Liver (tissue), 3 donors: Measurements from ENCODE around the gene PKHD1.

Experiments
- ATF3 ChIP-seq: IDR thresholded peaks from 2 replicates; pipeline ENCODE4 v1.6.1; 2016; ENCODE audit warnings: antibody characterized with exemption
- CTCF ChIP-seq: fragments of 150-350 bp; IDR thresholded peaks from 2 replicates; pipeline ENCODE4 v1.5.1; 2017; ENCODE audit warnings: improper control_type of control experiment, low read depth, low read length; ENCODE audit not compliant: missing input control
- EGR1 ChIP-seq, 2 donors: IDR thresholded peaks; 2 replicates each; pipeline ENCODE4 v1.6.1; 2016 to 2018; ENCODE audit warnings: antibody characterized with exemption in 2 of 2, low read depth in 2 of 2
- FOXA2 ChIP-seq: IDR thresholded peaks from 2 replicates; pipeline ENCODE4 v1.6.1; 2016; ENCODE audit warnings: antibody characterized with exemption
- GABPA ChIP-seq, 2 donors: IDR thresholded peaks in 1 of 2; conservative IDR thresholded peaks in 1 of 2; 2 replicates each; pipeline ENCODE4 v1.6.1; 2016; ENCODE audit warnings: antibody characterized with exemption in 2 of 2, mild to moderate bottlenecking in 1 of 2, moderate library complexity in 1 of 2
- JUND ChIP-seq, 2 donors: IDR thresholded peaks; 2 replicates each; pipeline ENCODE4 v1.6.1; 2016; ENCODE audit warnings: antibody characterized with exemption in 2 of 2
- MAX ChIP-seq: IDR thresholded peaks from 2 replicates; pipeline ENCODE4 v1.6.1; 2016; ENCODE audit warnings: antibody characterized with exemption
- NR2F2 ChIP-seq: IDR thresholded peaks from 2 replicates; pipeline ENCODE4 v1.6.1; 2016; ENCODE audit warnings: antibody characterized with exemption
- RAD21 ChIP-seq, 2 donors: IDR thresholded peaks; 2 replicates each; pipeline ENCODE4 v1.6.1; 2016; ENCODE audit warnings: antibody characterized with exemption in 2 of 2, mild to moderate bottlenecking in 2 of 2
- REST ChIP-seq: IDR thresholded peaks from 2 replicates; pipeline ENCODE4 v1.6.1; 2016; ENCODE audit warnings: antibody characterized with exemption, mild to moderate bottlenecking
- SP1 ChIP-seq: IDR thresholded peaks from 2 replicates; pipeline ENCODE4 v1.6.1; 2018; ENCODE audit warnings: antibody characterized with exemption, mild to moderate bottlenecking
- TAF1 ChIP-seq: conservative IDR thresholded peaks from 2 replicates; pipeline ENCODE4 v1.6.1; 2016; ENCODE audit warnings: antibody characterized with exemption, mild to moderate bottlenecking
- YY1 ChIP-seq: IDR thresholded peaks from 2 replicates; pipeline ENCODE4 v1.6.1; 2016; ENCODE audit warnings: antibody characterized with exemption, mild to moderate bottlenecking
- ZBTB33 ChIP-seq: IDR thresholded peaks from 2 replicates; pipeline ENCODE4 v1.6.1; 2016; ENCODE audit warnings: antibody characterized with exemption
- donor health status: healthy.
- donor health status: healthy.

- TF ChIP-seq MAX = no peak
- TF ChIP-seq ATF3 = no peak
- no peak for TF ChIP-seq CTCF
- TF ChIP-seq SP1 = no peak
- TF ChIP-seq NR2F2 = no peak
- no peak for TF ChIP-seq REST
- no peak for TF ChIP-seq RAD21 (IDR thresholded peaks at IDR 0.05)
- TF ChIP-seq ZBTB33 = no peak
- no peak for TF ChIP-seq GABPA (IDR thresholded peaks at IDR 0.05 in 1 of 2, conservative IDR thresholded peaks at IDR 0.05 in 1 of 2)
- TF ChIP-seq YY1 = no peak
- TF ChIP-seq TAF1 = no peak
- no peak for TF ChIP-seq FOXA2
- TF ChIP-seq JUND (IDR thresholded peaks at IDR 0.05) = no peak
- no peak for TF ChIP-seq EGR1 (IDR thresholded peaks at IDR 0.05; ENCODE audit: low read depth in 2 of 2)
These were observed 40.5 kb upstream of the PKHD1 start for GRCh38 chr6:52127957-52128356.
